Lung microvascular endothelial cell (primary cell): ENCODE results near the gene MT1M. TPM values are rescaled to one million over a fixed set of nuclear protein-coding genes. Genes with fewer than 3 reads are reported as not detected.
A peak's percentile ranks its signal among the peaks of the same experiment; 100 is the strongest.
"Not testable (repeated sequence)": the region's sequence is repeated elsewhere in the genome, so short reads cannot be mapped to it uniquely, and the experiment has no call there.

Experiments
- DNase-seq, 2 donors: peaks; one replicate each; pipeline versions ENCODE4 v3.0.0 to v3.0.0-alpha.2; 2010; ENCODE audit warnings: low read depth in 2 of 2
- total RNA-seq: library from RNA; depleted of rRNA; stranded (reverse); fragments of >200 nt; gene quantifications from 2 replicates; pipeline ENCODE4 v1.2.1, GENCODE V29; 2014

The MT1M gene
- total RNA-seq, 1 donor from 2014 or later = 0.99 TPM

DNA sequence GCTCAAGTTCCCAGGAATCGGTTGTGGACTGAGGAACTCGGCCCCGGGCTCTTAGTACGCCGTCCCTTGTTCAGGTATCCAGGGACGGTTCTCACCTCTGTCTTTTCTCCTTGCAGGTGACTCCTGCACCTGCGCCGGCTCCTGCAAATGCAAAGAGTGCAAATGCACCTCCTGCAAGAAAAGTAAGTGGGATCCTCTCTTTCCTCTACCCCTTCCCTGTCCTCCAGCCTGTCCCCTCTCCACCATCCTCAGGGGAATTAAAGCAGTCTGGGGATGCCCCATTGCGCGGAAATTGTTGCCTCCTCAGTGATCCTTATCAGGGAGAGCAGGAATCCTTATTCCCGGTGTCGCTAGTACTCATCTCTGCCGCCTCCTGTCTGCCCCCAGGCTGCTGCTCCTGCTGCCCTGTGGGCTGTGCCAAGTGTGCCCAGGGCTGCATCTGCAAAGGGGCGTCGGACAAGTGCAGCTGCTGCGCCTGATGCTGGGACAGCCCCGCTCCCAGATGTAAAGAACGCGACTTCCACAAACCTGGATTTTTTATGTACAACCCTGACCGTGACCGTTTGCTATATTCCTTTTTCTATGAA lies 23.5 kb upstream of the MT1M start:
- DNase-seq = no peak

DNA sequence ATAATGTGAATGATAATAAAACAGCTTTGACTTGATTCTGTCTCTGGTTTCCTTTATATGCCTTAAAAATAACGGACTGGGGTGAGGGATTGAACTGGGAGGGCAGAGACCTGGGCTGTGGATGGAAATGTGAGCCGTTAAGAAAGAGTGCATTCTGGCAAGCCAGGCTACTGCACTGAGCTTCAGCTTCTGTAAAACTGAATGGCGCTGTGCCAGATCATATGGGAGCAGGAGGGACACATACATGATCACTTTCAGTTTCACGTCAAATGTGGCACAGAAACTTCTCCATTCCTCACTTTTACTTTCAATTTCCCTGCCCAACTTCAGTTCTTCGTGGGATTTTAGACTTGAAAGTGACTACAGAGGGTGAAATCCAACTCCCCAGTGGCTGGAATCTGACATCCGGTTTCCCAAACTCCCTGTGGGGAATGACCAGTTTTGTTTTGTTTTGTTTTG lies 23.0 kb upstream of the MT1M start:
- DNase-seq = peak; percentile 91 to 93

DNA sequence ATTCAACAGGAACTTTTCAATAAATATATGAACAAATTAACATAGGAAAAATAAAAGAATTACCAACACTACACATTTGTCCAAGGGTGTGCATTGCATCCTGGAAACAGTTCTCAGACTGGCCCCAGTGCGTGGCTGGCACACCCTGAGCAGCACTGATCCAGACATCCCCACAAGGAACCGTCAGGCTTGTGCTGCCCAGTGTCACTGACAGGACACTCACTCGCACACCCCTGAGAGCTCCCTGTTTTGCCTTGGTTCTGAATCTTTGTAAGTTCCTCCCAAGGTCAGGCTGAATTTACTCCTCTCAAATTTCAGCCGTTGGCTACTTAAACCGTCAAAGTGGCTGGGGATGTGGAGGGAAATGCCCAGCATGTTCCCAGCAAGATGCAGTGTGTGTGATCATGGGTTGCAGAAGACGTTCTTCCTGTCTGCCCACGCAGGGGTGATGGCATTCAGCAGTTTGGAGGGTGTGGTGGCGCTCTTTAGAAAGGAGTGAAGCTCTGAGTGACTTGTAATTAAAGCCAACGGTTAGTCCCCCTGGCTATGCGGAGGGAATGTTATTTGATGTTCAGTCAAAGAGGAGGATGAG lies 22.3 kb upstream of the MT1M start:
- peak; percentile 37 to 87 for DNase-seq

DNA sequence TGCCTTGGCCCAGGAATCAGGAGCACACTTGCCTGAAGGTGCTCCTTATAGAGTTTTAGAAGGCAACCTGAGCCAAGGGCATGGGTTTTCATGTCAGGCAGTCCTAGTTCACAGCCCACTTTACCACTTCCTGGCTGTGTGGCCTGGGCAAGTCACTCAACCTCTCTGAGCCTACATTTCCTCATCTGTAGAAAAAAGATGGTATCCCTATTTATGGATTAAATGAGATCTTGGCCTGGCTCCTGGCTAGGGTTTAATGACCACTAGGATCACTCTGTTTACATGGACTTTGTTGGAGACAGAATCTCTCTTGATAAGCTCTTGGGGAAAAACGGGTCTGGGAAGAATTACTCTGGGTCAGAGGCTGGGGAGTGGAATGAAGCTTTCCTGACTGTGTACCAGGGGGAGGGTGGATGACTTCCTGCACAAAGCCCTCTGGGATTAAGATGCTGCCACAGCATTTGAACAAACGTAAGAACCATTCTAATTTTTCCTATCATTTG lies 21.8 kb upstream of the MT1M start:
- DNase-seq = no peak

GRCh38 chr16:56611281-56611833 lies 21.1 kb upstream of the MT1M start:
- DNase-seq = peak; percentile 36 to 67

GRCh38 chr16:56613706-56614105 lies 18.8 kb upstream of the MT1M start:
- no peak for DNase-seq

DNA sequence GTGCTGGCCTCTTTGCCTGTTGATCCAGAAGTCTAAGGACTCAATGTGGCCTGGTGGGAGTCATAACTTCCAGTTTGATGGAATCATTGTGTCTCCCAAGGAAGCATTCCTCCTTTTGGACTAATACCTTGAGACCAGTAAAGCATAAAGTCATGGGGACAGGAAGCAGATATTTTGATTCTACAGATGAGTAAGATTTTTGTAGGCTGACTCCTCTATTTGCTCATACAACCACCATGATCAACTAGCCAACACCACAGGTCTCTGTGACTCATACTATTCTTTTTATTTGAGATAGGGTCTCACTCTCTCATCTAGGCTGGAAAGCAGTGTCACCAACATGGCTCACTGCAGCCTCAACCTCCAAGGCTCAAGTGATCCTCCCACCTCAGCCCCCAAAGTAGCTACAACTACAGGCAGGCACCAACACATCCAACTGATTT lies 17.9 kb upstream of the MT1M start:
- peak in 1 of 2 donors; percentile 72 for DNase-seq

DNA sequence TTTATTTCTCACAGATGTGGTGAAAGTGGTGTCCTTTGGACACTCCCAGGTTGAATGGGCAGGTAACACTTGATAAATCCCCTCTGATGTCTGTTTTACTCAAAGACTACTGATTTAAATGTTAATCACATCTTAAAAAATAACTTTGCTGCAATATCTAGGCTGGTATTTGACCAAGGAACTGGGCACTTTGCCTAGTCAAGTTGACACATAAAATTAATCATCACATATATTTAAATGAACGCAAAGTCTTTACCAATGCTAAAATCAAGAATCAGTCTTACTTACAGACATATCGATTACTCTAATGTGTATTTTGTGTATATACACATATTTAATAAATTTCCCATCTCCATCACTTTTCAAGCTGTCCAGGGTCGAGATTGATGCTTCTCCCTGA lies 17.1 kb upstream of the MT1M start:
- DNase-seq = no peak

DNA sequence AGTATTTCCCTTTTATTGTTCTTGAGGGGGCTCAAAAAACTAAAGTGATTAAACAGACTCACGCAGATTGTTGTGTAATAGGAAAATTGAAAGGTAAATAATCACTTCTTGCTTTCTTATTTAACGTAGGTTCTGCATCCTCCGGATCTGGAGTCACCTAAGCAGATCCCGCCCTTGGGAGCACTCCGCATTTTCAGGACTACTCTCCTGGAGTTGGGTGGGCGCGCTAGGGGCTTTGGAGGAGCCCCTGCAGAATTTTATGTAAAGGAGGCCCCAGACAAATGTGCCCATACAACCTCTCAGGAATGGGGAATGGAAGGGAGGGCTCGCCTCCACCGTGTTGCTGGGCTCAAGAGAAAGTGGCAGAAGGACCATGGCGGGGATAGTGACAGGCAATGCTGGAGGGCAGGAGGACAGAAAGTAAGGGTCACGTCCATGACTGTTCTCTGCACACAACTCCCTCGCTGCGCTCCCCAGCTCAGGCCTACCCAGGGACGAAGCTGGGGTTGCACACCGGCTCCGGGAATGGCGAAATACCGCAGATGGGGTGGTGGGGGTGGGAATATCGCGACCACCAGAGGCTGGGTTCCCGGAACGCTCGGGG lies 15.7 kb upstream of the MT1M start:
- no peak for DNase-seq

- DNase-seq = peak in 1 of 2 donors; percentile 64
Measured at GRCh38 chr16:56617212-56618085, 15.0 kb upstream of the MT1M start.

DNA sequence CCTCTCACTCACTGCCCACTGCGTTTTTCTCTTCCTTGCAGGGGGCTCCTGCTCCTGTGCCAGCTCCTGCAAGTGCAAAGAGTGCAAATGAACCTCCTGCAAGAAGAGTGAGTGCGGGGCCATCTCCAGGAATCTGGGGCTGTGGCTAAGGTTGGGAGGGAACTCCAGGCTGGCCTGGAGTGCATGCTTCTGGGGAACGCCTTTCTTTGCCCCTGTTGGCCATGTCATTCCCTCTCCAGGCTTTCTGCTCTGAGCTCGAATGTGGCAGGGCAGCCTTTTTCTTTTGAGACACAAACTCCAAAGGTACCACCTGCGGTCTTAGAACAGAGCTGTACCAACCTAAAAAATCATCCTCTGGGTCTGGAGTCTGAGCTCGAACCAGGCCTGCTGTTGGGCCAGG lies 14.3 kb upstream of the MT1M start:
- DNase-seq = no peak

GRCh38 chr16:56620339-56620897 lies 12.0 kb upstream of the MT1M start:
- DNase-seq = no peak

GRCh38 chr16:56621665-56622445 lies 10.6 kb upstream of the MT1M start:
- not testable (repeated sequence) for DNase-seq

DNA sequence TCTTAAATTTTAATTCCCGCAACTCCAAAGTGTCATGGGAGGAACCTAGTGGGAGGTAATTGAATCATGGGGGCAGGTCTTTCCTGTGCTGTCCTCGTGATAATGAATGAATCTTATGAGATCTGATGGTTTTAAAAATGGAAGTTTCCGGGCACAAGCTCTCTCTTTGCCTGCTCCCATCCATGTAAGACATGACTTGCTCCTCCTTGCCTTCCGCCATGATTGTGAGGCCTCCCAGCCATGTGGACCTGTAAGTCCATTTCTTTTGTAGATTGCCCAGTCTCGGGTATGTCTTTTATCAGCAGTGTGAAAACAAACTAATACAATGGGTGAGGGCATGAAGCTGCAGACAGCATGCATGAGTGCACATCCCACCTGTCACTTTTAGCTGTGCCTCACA lies 9.3 kb upstream of the MT1M start:
- DNase-seq = not testable (repeated sequence)

DNA sequence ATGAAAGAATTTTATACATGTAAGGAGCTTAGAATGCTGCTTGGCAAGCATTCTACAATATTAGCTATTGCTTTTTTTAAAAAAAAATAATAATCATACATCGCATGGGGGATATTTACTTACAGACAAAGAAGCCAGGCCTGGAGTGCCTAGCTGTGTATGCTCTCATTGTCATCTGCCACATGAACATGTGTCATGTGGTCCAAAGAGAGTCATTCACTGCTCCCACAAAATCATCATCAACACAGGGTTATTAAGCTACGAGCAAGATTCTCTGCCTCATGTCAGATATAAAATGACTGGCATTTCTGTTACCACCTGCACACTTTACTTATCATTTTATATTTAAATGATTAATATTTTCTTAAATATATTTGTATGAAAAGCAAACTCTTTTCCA lies 8.8 kb upstream of the MT1M start:
- DNase-seq = no peak

GRCh38 chr16:56625140-56625942 lies 7.1 kb upstream of the MT1M start, which contains the start of gene MT1E:
Gene MT1E (plus strand): TSS chr16:56625781. CDS start chr16:56625852, 71 bp downstream.
- DNase-seq = peak; percentile 76 to 77

DNA sequence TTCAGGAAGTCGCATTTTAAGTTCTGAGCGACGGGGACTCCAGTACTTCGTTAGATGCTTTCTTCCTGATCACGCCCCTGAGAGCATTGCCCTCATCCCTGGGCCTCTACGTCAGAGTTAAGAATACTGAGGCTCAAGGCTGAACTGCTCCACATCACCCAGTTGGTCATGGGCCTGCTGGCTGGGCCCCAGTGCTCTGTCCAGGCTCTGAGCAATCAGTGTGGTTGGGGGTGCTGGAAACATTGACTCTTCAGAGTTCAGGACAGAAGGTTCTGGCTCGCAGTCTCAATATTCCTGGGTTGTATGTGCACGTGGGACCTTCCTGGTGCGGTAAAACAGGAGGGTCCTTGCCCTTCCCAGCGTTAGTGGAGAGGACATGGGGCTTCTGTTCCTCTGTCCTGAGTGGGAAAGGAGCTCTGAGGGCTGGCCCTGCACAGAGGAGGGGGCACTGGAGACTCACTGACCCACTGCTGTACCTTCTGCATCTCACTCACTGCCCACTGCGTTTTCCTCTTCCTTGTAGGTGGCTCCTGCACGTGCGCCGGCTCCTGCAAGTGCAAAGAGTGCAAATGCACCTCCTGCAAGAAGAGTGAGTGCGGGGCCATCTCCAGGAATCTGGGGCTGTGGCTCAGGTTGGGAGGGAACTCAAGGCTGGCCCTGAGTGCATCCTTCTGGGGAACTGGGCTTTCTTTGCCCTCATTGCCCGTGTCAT lies 6.4 kb upstream of the MT1M start:
- peak; percentile 63 to 75 for DNase-seq

- DNase-seq = no peak
Measured at GRCh38 chr16:56626685-56627084, 5.8 kb upstream of the MT1M start.
